Inferior parietal cortex (tissue), 1 donor: ENCODE data around the gene SEZ6L.
"Not testable (repeated sequence)": the region's sequence is repeated elsewhere in the genome, so short reads cannot be mapped to it uniquely, and the experiment has no call there.

Source experiments
- DNase-seq: peaks from one replicate; pipeline ENCODE4 v3.0.0-alpha.2; 2016; ENCODE audit errors: extremely low spot score

Gene SEZ6L

GRCh38 chr22:26383968-26384556 is 214.8 kb downstream of the SEZ6L start:
- DNase-seq, result no peak

DNA sequence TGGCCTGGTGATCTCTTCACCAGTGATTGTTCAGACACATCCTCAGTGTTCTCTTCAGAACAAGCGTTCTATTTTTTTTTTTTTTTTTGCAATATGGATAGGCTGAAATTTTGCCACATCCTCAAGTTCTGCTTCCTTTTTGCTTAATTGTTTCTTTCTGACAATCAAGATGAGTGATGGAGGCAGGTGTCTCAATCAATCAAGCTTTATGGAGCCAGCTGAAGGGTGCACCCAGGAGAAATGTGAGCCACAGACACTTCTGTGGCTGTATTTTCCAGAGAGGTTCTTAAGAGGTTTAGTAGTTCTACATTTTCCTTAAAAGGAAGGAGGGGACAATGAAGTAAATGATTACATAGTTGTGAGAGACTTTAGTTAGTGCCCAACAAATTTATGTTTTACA is 215.9 kb downstream of the SEZ6L start:
- no peak for DNase-seq

- DNase-seq, result no peak
These were observed 219.9 kb downstream of the SEZ6L start for GRCh38 chr22:26389125-26389524.

- DNase-seq, result no peak
These were observed 221.8 kb downstream of the SEZ6L start for GRCh38 chr22:26391091-26391490.

- no peak for DNase-seq
These were observed 222.4 kb downstream of the SEZ6L start for GRCh38 chr22:26391623-26392022.

DNA sequence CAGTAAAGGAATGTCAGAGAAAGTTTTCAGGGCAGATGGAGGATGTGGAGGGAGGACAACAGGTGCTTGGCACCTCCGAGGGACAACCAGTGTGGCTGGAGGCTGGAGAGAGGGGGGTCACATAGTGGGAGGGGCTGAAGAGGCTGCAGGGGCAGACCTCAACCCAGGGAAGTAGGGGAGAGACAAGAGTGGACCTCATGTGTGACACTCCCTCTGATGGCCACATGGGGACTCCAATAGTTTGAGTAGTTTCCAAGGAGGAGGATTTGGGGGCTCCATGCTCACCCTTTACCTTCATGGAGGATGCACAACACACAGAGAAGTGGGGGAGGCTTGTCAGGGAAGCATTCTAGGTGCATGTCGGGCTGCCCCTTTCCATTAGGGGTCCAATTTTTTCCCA is 224.7 kb downstream of the SEZ6L start:
- no peak for DNase-seq

DNA sequence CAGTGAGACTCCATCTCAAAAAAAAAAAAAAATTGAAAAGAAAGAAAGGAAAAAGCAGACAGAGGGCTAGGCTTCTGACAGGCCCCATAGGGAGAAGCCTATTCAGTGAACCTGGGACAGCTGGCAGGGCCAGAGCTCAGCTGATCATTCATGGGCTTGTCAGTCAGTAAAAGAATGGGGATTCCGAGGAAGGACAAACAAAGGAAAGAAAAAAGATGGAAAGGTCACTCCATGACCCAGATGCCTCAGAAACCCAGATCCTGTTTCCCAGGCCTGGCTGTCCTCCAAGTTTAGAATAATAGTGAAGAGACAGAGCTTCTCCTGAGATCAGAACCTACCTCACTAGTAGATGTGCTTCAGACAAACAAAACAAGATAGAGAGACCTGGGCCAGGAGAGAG is 225.5 kb downstream of the SEZ6L start:
- DNase-seq, result no peak

DNA sequence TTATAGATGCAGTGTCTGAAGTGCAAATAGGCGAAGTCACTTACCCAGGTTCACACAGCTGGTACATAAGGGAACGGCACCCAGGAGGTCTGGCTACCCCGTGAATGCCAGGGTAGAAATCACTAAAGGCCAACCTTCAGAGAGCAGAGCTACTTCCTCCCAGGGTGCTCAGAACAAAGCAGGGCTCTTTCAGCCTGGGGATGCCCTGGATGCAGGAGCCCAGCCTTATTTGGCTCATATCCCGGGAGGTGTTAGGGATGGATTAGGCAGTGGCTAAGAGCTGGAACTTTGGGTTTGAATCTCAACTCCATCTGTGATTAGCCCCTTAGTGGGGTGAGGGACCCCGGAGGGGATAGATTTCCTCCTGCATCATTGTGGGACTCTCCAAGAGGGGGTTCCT is 226.7 kb downstream of the SEZ6L start:
- DNase-seq, result no peak

GRCh38 chr22:26398741-26399153 is 229.5 kb downstream of the SEZ6L start:
- peak; percentile 79 for DNase-seq

DNA sequence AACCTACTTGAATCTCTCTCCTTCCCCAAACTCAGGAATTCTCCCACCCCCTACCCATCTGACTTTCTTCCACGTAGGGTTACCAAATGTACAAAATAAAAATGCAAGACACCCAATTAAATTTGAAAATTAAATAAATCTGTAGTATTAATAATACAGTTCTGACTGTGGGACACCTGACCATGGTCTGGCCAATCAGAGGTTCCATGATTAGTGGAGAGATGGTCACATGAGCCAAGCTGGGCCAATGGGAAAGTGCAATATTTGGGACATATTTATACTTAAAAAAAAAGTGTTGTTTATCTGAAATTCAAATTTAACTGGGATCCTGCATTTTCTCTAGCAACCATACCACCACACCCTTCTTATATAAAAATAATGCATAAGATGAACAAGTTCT is 230.0 kb downstream of the SEZ6L start:
- no peak for DNase-seq

GRCh38 chr22:26401726-26402125 is 232.5 kb downstream of the SEZ6L start:
- DNase-seq, result no peak

GRCh38 chr22:26404851-26405421 is 235.7 kb downstream of the SEZ6L start:
- peak; percentile 53 for DNase-seq

DNA sequence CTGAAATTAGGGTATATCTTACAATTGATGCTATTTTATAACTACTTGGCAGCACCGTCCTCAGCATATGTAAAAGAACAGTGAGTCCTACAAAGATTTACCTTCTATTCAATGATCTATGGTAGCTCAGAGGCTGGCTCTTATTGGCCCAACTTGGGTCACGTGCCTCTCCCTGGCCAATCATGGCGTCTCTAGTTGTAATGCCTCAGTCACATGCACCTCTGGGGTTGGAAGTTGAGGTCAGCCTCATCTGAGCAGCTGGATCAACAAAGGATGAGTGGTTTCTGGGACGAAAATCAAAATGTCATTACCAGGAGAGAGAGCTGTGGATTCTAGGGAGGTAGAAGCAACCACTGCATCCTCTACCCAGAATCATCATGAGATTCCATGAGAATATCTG is 236.9 kb downstream of the SEZ6L start:
- DNase-seq, result no peak

- DNase-seq, result not testable (repeated sequence)
These were observed 239.4 kb downstream of the SEZ6L start for GRCh38 chr22:26408562-26409220.

DNA sequence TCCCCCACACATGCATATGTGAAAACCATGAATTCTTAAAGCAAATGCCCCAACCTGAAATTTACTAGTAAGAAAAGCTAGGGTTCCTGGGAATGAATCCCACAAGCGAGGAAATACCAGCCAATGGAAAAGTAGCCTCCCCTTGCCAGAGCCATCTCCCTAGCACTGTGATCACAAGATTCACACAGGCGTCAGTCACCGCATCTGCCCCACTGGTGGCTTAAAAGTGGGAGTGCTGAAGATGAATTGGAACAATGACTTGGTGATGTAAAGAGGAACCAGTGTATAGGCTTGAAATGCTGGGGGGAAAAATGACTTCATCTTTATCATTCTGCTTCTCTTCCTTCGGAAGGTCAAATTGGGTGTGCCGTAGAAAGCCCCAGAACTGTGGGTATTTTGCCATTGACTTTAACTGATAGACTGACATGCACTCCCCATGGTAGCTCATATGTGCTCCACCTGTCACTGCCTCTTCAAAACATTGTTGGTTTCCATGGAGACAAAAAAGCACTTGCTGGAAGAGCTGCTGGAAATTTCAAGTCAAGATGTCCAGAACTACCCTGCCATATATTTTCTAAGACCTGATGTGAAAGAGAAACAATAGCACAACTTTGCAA is 240.6 kb downstream of the SEZ6L start:
- DNase-seq, result peak; percentile 43

- DNase-seq, result no peak
These were observed 241.1 kb downstream of the SEZ6L start for GRCh38 chr22:26410386-26410785.

- DNase-seq, result no peak
These were observed 245.1 kb downstream of the SEZ6L start for GRCh38 chr22:26414347-26414746.

DNA sequence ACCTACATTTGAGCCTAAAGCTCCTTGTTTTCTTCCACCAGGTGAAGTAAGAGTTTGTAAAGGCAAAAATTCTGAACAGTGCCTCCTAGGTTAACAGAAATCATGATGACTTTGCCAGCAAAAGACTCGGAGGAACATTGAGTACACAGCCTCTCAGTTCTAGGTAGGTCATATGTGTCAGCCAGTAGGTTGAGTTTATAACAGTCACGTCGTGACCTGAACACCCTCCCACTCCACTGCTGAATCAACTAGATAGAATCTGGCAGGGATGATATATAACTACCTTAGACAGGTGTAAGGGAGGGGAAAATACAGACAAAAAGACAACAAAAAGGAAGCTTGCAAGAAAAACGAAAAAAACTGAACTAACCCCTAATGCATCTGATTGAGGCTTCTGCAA is 247.0 kb downstream of the SEZ6L start:
- no peak for DNase-seq

DNA sequence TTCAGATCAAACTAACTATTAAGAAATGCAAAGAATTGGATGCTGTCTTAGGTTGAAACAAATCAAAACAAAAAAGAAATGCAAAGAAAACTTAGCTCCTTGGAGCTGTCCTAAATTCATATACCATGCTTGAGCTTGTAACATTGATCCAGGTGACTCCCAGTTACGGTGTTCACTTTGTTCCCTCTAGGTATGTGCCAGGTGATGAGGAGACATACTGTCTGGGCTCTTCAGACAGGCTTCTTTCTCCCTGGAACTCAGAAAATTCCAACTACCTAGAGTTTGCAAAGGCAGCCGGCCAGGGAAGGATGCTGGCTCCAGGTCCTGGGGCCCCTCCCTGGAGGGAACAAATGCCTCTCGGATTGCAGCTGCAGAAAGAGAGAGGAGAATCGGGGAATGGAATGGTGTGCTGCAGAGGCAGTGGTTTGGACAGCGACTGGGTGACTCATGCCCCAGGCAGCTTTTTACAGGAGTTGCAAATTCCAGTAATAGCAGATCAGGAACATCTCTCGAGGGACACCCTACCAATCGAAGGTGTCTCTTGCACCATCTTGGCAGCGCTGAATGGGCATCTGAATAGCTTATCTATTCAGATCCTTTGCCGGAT is 247.5 kb downstream of the SEZ6L start:
- no peak for DNase-seq

DNA sequence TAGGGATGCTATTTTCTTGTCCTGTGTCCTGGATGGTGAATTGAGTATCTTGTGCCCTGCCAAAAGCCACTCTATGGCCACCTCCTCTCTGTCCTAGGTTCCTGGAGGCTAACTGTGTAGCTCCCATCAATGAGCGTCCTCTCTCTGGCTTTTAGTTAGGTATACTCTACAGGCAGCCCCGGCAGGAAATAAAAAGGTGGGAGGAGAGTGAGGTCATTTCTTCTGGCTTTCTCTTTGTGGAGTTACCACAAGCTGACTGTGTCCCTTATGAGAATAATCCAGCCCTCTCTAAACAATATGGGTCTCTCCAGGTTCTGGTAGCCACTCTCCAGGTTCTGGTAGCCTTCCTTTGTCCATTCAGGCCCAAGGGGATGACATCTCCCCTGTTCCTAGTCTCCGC is 248.1 kb downstream of the SEZ6L start:
- no peak for DNase-seq

DNA sequence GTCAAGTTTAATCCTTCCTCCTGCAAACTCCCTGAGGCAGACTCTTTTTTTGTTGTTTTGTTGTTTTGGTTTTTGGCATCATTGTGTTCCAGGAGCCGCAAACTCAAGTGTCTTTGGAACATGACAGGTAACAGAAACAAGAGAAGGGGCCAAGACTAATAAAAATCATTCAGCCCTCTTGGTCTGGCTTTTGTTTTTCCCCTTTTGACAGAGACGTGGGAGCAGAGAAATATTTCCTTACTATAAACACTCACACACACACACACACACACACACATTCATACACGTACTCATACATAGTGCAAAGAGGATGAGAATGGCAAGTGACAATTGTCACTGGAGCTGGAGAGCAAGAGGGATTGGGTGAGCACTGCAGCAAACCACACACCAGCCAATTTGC is 249.4 kb downstream of the SEZ6L start:
- no peak for DNase-seq

DNA sequence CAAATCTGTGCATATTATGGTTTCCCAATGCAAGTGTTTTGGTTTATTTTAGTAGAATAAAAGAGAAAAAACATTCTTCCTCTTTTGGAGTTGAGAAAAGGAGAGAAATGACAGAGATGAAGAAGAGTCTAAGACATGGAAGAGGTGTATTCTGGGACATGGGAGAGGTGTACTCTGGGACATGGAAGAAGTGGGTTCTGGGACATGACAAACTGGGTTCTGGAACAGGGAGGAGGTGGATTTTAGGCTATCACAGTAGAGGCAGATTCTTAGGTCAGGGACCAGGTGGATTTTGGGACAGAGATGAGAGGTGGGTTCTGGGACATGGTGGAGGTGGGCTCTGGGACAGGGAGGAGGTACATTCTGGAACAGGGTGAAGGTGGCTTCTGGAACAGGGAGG is 257.7 kb downstream of the SEZ6L start:
- no peak for DNase-seq
